Skin epidermis (tissue), 12 donors: ENCODE results near the gene CMTM3.
A peak's percentile ranks its signal among the peaks of the same experiment; 100 is the strongest.
"Not testable (repeated sequence)": the region's sequence is repeated elsewhere in the genome, so short reads cannot be mapped to it uniquely, and the experiment has no call there.

Experiments
- H3K27ac ChIP-seq, 21 experiments: fragments of 200-600 bp; sonication (generic) in 11 of 21; one replicate each; pipeline ENCODE4 v1.5.0; 2020; ENCODE audit warnings: mild to moderate bottlenecking in 3 of 21, inconsistent platforms in 2 of 21, moderate library complexity in 2 of 21
- H3K4me3 ChIP-seq, 7 experiments: fragments of 200-600 bp; sonication (generic) in 2 of 7; one replicate each; pipeline ENCODE4 v1.5.0; 2020; ENCODE audit warnings: inconsistent platforms in 2 of 7, mild to moderate bottlenecking in 2 of 7, moderate library complexity in 1 of 7

CMTM3 gene

GRCh38 chr16:66580605-66581209, 23.8 kb upstream of the CMTM3 start:
- Histone ChIP-seq H3K27ac (no peak overlapping the region), H3K4me3 (no peak overlapping the region)

- H3K27ac ChIP-seq, result no peak overlapping the region
Measured at GRCh38 chr16:66581246-66581952, 23.1 kb upstream of the CMTM3 start.

GRCh38 chr16:66585481-66586239, 18.8 kb upstream of the CMTM3 start:
- H3K27ac ChIP-seq, result peak overlapping the region in 2 of 21 experiments; percentile 23 to 30
- H3K4me3 ChIP-seq, result no peak overlapping the region

More at GRCh38 chr16:66581246-66581952, 23.1 kb upstream of the CMTM3 start:
- no peak overlapping the region for H3K4me3 ChIP-seq

- no peak overlapping the region for H3K4me3 ChIP-seq
- H3K27ac ChIP-seq, result no peak overlapping the region
Measured at GRCh38 chr16:66587881-66588600, 16.5 kb upstream of the CMTM3 start.

- no peak overlapping the region for H3K4me3 ChIP-seq
- H3K27ac ChIP-seq, result peak overlapping the region in 1 of 21 experiments; percentile 37
Measured at GRCh38 chr16:66588981-66589713, 15.4 kb upstream of the CMTM3 start.

GRCh38 chr16:66590322-66590721, 14.2 kb upstream of the CMTM3 start:
- H3K4me3 ChIP-seq, result peak overlapping the region in 2 of 7 experiments; percentile 11 to 24
- H3K27ac ChIP-seq, result peak overlapping the region in 2 of 21 experiments; percentile 16 to 30

- Histone ChIP-seq H3K27ac (no peak overlapping the region), H3K4me3 (no peak overlapping the region)
Measured at GRCh38 chr16:66591018-66591417, 13.5 kb upstream of the CMTM3 start.

- Histone ChIP-seq H3K27ac (no peak overlapping the region), H3K4me3 (no peak overlapping the region)
Measured at GRCh38 chr16:66592241-66592640, 12.3 kb upstream of the CMTM3 start.

GRCh38 chr16:66592814-66593213, 11.7 kb upstream of the CMTM3 start:
- Histone ChIP-seq H3K27ac (no peak overlapping the region), H3K4me3 (no peak overlapping the region)

- Histone ChIP-seq H3K4me3 (no peak overlapping the region), H3K27ac (no peak overlapping the region)
Measured at GRCh38 chr16:66594739-66595138, 9.8 kb upstream of the CMTM3 start.

- not testable (repeated sequence) for H3K27ac ChIP-seq, H3K4me3 ChIP-seq
Measured at GRCh38 chr16:66596559-66596958, 7.9 kb upstream of the CMTM3 start.

GRCh38 chr16:66596986-66597848, 7.3 kb upstream of the CMTM3 start:
- Histone ChIP-seq H3K27ac (no peak overlapping the region), H3K4me3 (no peak overlapping the region)

GRCh38 chr16:66598111-66598510, 6.4 kb upstream of the CMTM3 start:
- no peak overlapping the region for H3K4me3 ChIP-seq
- H3K27ac ChIP-seq, result no peak overlapping the region

GRCh38 chr16:66599726-66600125, 4.8 kb upstream of the CMTM3 start:
- H3K27ac ChIP-seq, result no peak overlapping the region
- no peak overlapping the region for H3K4me3 ChIP-seq

- Histone ChIP-seq H3K4me3 (no peak overlapping the region), H3K27ac (no peak overlapping the region)
Measured at GRCh38 chr16:66600477-66600876, 4.0 kb upstream of the CMTM3 start.

GRCh38 chr16:66601471-66601870, 3.0 kb upstream of the CMTM3 start:
- no peak overlapping the region for H3K4me3 ChIP-seq

GRCh38 chr16:66603537-66604375, 748 bp upstream of the CMTM3 start:
- Histone ChIP-seq H3K4me3 (peak overlapping the region; percentile 65 to 98 (median 84)), H3K27ac (peak overlapping the region; percentile 52 to 99 (median 92))

More at GRCh38 chr16:66601471-66601870, 3.0 kb upstream of the CMTM3 start:
- H3K27ac ChIP-seq, result no peak overlapping the region
